ENCODE data around the gene IRAK1.

- TF ChIP-seq ZFP30 (CRISPR knock-in tag; IDR thresholded peaks at IDR 0.05) (no peak), ZNF8 (CRISPR knock-in tag; IDR thresholded peaks at IDR 0.05) (no peak), SNAI2 (CRISPR knock-in tag; IDR thresholded peaks at IDR 0.05) (no peak), BACH2 (CRISPR knock-in tag; IDR thresholded peaks at IDR 0.05; ENCODE audit: borderline replicate concordance) (no peak), CREB5 (CRISPR knock-in tag; IDR thresholded peaks at IDR 0.05; ENCODE audit: low read depth) (no peak), RARB (CRISPR knock-in tag; IDR thresholded peaks at IDR 0.05) (no peak), CSRNP3 (CRISPR knock-in tag; IDR thresholded peaks at IDR 0.05) (no peak), TSHZ2 (CRISPR knock-in tag; IDR thresholded peaks at IDR 0.05) (no peak), PATZ1 (CRISPR knock-in tag; IDR thresholded peaks at IDR 0.05; ENCODE audit: borderline replicate concordance) (no peak), TOX (CRISPR knock-in tag; IDR thresholded peaks at IDR 0.05; ENCODE audit: borderline replicate concordance) (no peak), ARNTL (CRISPR knock-in tag; IDR thresholded peaks at IDR 0.05; ENCODE audit: borderline replicate concordance, low read depth) (no peak), ZNF70 (CRISPR knock-in tag; IDR thresholded peaks at IDR 0.05) (no peak), ZFP3 (CRISPR knock-in tag; IDR thresholded peaks at IDR 0.05) (no peak), PPARA (CRISPR knock-in tag; IDR thresholded peaks at IDR 0.05; ENCODE audit: borderline replicate concordance) (no peak)
Observed at GRCh38 chrX:154012336-154012991, 7.2 kb downstream of the IRAK1 start.

All from SK-N-SH treated with all-trans-retinoic acid at 6 μM for 48 hours (cell line).